GM18867 (cell line): ENCODE data around the gene KIDINS220.

Source experiments
- ATAC-seq: cut with Tn5 transposase; IDR thresholded peaks from one replicate; pipeline ENCODE4 v1.9.1; 2021; ENCODE audit warnings: mild to moderate bottlenecking, moderate library complexity; ENCODE audit not compliant: unreplicated experiment

KIDINS220 gene

DNA sequence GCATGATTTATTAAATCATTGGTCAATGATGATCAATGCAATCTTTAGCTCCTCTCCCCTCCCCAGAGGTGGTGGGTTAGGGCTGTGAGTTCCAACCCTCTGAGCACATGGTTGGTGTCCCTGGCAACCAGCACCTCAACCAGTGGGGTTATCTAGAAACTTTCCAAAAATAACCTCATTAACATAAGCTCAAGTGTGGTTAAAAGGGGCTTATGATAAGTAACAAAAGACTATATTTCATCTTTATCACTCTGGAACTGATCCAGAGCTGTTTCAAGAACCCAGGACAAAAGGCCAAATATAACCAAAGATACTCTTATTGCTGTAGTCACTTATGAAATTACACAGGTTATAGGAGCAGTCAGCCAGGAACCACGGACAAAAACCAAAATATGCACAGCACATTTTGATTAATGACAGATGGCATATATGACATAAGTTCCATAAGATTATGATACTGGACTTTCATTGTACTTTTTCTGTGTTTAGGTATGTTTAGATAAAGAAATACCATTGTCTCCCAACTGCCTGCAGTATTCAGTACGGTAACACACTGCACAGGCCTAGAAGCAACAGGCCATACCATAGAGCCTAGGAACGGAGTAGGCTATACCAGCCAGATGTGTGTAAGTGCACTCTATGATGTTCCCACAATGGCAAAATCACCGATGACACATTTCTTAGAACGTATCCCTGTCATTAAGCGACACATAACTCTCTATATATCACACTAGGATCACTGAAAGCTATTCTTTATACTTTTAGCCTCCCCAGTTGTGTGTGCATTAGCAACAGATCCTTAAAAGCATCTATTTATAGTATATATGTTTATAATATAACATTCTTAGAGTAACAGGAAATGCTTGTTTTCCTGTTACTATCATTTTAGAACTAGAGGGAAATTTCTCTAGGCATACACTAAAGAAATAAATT lies 31.9 kb downstream of the KIDINS220 start:
- no peak for ATAC-seq

DNA sequence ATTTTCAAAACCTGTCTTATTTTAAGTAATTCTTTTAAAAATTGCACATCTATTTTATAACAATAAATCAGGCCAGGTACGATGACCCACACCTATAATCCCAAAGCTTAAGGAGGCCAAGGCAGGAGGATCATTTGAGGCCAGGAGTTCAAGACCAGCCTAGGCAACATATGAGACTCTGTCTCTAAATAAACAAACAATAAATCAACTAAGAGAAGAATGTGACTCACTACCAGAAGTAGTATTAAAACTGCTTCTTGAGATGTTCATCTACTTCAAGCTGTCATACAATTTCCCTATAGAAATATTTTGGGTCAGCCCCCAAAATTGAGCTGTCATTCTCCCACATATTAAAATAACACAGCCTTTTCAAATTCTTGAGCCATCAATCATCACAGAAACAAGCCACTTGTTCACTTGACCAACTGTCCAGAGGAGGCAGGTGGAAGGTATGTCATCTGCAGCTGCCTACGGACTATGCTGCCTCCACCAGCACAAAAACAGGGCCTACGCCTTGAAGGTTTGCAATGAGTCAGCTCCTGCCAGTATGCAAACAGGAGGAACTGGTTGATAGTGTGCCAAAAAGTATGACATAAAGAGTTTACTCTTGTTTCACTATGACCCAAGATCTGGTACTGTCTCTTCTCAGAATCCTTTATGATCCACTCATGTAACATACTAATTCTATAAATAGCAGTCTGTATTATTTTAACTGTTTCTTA lies 33.6 kb downstream of the KIDINS220 start:
- peak; percentile 99 for ATAC-seq

DNA sequence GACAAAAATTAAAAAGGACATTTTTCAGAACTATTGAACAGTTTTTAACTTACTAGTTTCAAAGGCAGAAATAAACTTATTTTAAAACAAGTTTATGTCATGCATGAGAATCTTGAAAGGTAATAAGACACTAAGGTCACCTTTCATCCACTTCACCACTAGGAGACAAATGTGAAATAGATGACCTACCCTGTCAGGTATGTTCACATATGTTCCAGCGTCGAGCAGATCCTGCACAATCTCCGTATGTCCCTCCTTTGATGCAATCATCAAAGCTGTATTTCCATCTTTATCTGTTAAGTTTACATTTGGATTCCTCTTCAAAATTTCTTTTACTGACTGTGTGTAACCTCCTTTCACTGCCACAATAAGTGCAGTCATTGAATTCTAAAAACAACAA lies 34.7 kb downstream of the KIDINS220 start:
- no peak for ATAC-seq

DNA sequence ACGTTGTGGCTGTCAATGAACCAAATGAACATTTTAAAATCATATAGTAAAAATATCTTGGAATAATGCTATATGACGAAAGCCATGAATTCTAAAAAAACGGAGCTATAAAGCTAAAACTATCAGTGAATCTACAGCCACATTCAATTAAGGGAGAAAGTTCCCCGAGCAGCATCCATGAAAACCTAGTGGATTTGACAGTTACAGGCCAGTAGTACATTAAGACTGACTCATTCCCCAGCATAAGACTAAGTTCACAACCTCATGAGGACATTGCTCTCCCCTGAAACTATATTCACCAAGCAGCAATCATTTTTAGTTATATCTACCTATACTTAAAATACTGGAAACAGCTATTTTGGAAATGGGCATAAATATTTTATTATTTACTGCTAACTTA lies 36.6 kb downstream of the KIDINS220 start:
- ATAC-seq: no peak

DNA sequence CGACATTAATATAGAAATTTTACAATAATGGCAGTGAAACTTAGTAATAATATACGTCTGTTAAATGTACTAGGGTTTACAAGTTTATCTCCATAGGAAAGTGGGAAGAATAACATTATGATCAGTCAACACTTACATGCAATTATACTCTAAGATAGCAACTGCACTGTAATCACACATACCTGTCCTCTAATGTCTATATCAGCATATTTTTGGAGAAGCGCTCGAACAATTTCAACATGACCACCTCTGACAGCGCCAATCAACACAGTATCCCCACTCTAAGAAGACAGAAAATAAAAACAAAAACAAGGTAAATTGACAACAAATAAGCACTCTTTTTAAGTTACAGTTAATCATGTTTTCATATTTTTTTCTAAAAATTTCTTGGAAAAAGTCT lies 37.2 kb downstream of the KIDINS220 start:
- no peak for ATAC-seq

DNA sequence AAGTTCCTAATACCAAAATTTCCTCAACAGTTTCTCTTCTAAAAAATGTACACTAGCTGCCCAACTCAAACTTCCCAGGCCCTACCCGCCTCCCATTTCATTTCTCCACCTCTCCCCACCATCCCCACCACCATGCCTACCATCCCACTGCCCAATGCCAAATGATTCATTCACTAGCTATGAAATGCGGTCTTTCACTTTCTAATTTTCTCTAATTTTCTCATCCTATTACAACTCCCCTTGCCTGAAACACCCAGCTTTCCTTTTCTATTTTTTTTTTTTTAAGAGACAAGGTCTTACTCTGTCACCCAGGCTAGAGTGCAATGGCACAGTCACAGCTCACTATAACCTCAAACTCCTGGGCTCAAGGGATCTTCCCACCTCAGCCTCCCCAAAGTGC lies 38.4 kb downstream of the KIDINS220 start:
- no peak for ATAC-seq

DNA sequence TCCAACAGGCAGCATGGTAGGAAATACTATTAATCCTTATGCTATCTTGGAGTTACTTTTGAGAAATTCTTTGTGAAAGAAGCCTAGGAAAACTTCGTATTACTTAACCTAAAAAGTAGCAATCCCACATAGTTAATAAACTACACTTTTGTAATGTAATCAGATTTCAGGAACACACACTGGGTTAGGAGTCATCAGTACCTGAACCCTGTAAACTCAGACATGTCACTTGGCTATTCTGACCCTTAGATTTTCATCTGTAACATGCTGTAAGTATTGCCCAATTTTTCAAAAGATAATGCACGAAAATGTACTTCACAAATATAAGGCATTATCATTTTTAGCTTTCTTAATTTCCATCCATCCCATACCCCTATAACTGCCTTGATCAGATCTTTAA lies 39.0 kb downstream of the KIDINS220 start:
- no peak for ATAC-seq

DNA sequence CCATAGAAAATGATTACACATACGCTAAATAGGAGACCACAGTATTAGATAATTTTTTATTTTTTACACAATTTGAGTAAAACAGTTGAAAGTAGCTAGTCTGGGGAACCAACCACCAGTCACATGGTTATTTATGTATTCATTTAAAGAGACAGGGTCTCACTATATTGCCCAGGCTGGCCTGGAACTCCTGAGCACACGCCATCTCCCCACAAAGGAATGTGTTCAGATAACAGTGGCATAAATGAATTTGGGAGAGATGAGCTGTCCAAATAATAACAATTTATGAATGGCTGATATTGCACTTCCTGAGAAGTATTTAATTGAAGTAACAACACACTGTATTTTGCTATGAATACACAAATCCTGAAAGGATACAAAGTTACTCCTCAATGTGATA lies 39.7 kb downstream of the KIDINS220 start:
- ATAC-seq: no peak

DNA sequence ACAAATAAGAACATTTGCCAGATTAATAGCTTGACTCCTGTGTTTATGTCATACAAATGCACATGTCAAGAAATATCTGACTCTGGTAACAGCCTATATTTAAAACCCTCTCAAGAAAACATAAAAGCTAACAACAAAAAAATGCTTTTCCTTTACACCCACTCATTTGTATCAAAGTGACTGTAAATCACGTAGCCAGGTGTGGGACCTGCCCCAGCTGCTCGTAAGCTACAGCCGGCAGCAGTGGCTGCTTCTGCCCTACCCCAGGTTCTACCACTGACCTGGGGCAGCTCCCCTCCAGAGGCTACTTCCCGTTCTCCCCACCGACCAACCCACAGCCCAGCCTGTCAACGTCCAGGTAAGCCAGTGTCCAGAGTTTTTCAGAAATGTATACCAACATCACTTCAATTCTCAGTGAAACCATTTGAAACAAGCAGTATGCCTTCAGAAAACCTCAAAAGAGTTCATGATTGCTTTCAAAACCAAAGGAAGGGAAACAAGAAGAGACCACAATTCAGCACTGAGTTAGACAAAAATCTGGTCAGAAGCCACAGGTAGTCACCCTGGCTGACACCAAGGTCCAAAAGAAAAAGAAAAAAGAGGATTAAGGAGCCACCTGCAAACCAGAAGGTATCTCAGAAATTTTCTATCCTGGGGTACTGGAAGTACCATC lies 40.4 kb downstream of the KIDINS220 start:
- no peak for ATAC-seq

DNA sequence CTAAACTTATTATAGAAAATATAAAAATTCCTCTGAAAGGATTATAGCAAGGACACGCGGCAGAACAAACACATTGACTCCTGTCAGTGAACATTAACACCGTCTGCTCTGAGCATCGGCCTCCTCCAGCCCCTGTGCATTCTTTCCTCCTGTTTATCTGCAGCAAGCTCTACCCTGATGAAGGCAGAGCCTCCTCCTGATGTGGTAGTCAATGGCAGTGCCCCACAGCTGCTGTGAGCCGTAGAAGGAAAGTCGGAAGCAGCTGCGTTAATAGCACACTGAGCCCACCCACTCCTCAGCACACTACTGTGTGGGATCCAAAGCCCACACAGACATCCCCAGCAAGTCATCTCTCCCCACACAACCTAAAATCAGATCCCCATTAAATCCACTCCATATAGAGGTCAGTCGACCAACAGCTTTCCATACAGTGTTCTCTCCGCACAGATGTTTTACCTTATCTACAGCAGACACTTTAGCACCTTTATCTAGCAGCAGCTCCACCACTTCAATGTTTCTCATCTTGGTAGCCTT lies 41.0 kb downstream of the KIDINS220 start:
- ATAC-seq: no peak

DNA sequence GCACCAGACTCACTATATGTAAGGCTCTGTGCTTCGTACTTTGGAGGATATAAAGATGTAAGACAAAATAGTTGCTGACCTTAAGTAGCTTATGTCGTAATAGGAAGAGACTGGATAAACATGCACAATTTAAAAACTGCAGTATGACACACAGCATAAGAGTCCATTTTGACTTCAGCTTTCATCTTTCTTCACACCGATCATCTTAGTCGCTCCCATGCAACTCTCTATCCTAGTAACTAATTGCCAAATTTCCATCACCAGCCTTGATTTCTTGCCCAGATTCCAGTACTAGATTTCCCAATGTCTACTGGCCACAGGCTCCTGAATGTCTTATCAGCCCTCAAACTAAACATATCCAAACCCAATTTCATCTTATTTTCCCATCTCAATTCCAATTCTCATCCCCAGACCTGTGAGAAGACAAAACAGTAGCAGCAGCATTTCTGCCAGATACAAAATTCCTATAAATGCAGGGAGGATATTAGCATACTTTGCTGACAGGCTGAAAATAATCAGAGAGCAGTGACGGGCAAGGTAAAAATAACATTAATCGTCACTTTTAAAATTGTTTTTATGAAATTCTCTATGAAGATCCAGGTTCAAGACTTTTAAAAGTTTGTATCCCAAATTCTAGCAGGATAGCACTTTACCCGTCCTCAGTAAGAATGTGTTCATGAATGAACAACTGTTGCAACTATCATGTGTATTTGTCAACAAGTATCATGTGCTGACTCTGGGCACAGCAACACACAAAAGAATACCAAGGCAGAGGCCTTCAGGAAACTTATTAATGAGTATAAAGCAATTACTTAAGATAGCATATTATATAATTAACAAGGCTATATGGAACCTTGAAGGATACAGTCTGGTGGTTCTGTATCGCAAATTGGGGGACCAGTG lies 42.2 kb downstream of the KIDINS220 start:
- ATAC-seq: no peak

DNA sequence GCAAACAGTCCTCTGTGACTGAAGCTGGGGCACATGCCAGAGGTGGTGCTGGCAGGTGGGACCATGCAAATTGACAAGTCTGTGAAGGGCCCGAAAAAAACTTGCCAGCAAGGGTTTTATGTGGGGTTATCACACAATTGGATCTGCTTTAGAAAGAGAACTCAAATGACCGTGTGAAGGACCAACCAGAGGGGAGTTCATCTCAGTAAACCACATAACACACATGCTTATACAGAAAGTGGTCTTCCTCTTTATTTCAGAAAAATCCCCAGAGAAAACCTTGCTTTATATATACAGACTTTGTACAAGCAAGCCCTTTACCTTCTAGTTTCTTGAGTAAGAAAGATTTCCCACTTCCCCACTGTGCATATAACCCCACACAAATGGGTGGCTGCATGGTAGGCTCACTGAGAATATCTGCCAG lies 46.7 kb downstream of the KIDINS220 start:
- ATAC-seq: no peak

DNA sequence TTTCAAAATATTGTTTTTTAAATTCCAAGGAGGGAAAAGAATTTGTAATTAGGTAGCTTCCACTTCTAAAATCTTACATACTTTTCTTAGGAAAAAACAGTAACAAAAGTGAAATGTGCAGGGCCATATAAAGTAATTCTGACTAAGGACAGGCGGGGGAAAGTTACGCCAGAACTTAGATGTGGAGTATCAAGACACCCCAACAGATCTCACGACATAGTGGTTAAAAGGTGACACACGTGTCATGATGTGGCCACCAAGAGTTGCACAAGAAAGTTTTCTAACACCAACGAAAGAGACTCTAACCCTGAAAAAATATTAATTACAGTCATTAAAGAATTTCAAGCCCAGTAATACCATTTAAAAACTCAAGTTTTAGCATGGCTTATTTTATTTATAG lies 51.0 kb downstream of the KIDINS220 start:
- ATAC-seq: no peak

DNA sequence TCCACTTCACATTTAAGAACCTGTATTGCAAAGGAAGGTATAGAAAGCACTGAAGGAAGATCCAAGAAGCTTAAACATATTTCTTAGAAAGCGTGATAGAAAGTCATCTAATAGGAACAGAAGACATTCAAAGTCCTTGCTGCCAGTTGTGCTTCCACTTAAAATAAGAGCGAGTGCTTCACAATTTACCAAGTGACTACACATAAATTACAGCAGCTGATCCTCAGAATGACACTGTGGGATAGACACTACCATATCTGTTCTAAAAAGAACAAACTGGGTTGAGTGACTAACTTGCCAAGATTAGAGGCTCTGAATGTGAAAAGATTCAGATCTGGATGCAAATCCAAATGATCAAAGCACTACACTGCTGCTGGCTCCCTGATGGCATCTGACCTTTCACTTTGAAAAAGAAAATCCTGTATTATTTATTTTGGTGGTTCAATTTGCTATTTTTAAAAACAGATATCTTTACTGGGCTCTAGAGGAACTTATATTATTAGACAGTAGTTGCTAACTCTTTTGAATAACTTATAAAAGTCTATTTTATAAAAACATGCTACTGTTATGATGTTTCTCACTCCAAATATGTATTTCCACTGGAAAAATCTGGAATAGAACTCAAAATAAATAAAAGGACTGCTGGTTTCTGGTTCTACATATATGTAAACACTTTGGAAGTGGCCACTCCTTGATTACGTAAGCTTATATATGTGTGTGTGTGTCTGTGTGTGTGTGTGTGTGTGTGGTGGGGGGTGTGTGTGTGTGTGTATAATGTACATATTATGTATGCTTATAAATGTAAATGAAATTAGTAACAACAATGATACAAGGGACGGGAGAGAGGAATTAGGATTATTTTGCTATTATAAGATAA lies 57.4 kb downstream of the KIDINS220 start:
- ATAC-seq: no peak

DNA sequence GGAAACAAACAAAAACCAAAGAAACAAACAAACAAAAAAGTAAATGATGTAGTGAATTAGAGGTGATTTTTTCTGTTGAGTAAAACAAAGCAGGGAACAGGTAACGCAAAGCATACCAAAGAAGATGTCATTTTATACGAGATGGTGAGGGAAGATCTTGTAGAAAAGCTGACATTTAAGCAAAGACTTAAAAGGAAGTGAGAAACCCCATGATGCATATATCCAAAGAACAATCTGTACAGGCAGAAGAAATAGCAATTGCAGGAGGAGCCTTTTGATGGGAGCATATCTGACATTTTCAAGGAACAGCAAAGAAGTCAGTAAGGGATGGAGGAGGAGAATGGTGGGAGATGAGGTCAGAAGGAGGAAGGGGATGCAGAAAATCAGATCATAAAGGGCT lies 63.0 kb downstream of the KIDINS220 start:
- ATAC-seq: no peak

DNA sequence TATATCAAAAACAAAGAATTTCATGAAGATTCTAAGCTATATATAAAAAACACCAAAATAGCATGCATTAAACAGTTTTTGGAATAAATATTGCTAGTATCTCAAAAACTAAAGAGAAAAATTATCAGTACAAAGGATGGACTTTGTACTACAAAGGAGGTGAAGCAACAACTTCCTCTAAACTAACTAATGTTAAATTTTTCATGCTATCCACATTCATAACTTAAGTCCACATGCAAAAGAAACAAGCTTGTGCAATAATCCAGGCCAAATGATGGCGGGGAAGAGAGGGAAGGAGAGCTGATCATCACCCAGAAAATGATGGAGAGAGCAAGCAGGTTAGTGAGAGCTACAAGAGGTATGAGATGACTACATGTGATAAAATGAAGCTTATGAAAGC lies 70.1 kb downstream of the KIDINS220 start:
- no peak for ATAC-seq

DNA sequence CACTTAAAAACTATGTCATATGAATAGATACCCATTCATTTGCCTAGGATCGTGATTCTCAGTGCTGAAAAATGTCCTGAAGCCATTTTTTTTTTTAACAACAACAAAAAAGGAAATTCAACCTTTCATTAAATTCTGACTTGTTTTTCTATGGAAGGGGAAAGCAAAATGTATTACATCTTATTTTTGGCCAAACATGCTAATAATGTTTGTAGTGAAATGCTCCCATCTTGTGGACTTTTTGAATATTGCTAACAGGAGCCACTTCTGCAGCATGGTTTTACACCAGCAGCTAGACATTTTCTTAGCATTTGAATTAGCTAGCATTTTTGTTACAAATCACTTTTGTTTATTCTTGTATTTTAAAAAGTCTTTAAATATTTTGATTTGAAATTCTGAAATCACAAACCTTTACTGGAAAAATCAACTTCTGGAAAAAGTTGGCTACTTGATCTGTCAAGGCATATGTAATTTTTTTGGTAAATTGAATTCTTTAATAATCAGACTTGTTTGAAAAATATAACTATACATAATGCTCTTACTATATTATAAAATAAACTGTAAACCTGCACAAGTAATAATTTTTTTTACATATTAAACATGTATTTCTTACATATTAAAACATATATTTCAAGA lies 75.8 kb downstream of the KIDINS220 start:
- no peak for ATAC-seq

DNA sequence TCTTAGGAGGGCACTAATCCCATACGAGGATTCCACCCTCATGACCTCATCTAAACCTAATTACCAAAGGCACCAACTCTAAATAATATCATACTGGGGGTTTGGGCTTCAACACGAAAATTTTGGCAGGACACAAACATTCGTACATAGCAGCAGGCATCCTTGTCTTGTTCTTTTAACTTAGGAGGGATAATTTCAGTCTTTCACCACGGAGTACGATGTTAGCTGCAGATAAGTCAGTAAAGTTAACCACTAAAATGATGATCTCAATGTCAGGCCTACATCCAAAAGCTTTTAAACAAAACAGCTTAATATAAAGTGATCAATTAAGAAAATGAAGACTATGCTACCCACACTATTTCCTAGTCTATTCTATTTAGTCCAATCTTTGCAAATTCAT lies 80.7 kb downstream of the KIDINS220 start:
- ATAC-seq: no peak

DNA sequence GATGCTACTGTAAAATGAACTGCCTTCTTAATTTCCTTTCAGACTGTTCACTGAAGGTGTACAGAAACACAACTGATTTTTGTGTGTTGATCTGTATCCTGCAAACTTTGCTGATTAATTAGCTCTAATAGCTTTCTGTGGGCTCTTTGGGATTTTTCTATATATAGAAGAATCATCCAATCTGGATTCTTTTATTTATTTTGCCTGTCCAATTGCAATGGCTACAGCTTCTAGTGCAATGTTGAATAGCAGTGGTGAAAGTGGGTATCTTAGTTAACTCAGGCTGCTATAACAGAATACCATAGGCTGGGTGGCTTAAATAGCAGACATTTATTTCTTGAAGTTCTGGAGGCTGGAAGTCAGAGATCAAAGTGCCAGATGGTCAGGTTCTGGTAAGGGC lies 81.2 kb downstream of the KIDINS220 start:
- no peak for ATAC-seq
